Esophagus squamous epithelium (tissue), 4 donors: ENCODE results near the gene RAB15.

Source experiments
- POLR2A ChIP-seq, 4 donors: fragments of 450-650 bp; IDR thresholded peaks; one replicate each; pipeline ENCODE4 v1.6.1; 2017; ENCODE audit warnings: antibody characterized with exemption in 4 of 4, mild to moderate bottlenecking in 4 of 4, moderate library complexity in 3 of 4
- TF ChIP-seq, protein P1 (sequence below), 6 experiments: fragments of 450-650 bp in 4 of 6; fragments of 200-600 bp in 2 of 6; sonication (generic) in 2 of 6; IDR thresholded peaks; one replicate each; pipeline ENCODE4 v1.5.1; 2016 to 2019; ENCODE audit warnings: antibody characterized with exemption in 6 of 6, mild to moderate bottlenecking in 4 of 6, moderate library complexity in 4 of 6

DNA sequence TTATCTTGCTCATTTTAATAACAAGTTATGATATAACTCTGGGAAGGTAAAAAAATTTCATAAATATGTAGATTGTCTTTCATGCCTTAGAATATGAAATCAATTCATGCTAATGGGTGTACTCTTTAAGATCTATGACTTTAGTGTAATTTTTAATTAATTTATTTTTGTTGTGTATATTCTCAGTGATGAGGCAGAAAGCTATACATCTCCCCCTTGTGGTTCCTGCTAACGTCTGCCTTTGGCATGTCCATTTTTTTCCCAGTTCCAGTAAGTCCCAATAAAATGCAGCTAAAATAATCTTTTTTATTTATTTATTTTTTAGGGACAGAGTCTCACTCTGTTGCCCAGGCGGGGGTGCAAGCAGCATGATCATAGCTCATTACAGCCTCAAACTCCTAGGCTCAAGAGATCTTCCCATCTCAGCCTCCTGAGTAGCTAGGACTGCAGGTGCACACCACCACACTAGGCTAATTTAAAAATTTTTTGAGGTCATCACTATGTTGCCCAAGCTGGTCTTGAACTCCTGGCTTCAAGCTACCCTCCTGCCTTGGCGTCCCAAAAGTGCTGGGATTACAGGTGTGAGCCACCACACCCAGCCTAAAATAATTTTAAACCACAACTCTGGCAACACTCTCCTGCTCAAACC lies 61.2 kb downstream of the RAB15 start:
- no peak for TF ChIP-seq POLR2A (IDR thresholded peaks at IDR 0.05)
- TF ChIP-seq, protein P1, sequence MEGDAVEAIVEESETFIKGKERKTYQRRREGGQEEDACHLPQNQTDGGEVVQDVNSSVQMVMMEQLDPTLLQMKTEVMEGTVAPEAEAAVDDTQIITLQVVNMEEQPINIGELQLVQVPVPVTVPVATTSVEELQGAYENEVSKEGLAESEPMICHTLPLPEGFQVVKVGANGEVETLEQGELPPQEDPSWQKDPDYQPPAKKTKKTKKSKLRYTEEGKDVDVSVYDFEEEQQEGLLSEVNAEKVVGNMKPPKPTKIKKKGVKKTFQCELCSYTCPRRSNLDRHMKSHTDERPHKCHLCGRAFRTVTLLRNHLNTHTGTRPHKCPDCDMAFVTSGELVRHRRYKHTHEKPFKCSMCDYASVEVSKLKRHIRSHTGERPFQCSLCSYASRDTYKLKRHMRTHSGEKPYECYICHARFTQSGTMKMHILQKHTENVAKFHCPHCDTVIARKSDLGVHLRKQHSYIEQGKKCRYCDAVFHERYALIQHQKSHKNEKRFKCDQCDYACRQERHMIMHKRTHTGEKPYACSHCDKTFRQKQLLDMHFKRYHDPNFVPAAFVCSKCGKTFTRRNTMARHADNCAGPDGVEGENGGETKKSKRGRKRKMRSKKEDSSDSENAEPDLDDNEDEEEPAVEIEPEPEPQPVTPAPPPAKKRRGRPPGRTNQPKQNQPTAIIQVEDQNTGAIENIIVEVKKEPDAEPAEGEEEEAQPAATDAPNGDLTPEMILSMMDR (IDR thresholded peaks at IDR 0.05): peak in 5 of 6 experiments; percentile 30 to 54 (median 47)
